GM12878 (cell line): ENCODE results near the gene ERO1A.

ENCODE experiments used
- CTCF ChIP-seq, 3 experiments: IDR thresholded peaks in 2 of 3; conservative IDR thresholded peaks in 1 of 3; 2 replicates each; pipeline ENCODE4 v1.5.1; 2011; ENCODE audit warnings: low read depth in 3 of 3, low read length in 3 of 3, mild to moderate bottlenecking in 3 of 3, control low read depth in 2 of 3, moderate library complexity in 2 of 3, inconsistent platforms in 1 of 3, mixed read lengths in 1 of 3; ENCODE audit not compliant: control insufficient read depth in 2 of 3, insufficient read depth in 1 of 3; ENCODE audit errors: extremely low read depth in 1 of 3
- KAT2A ChIP-seq: conservative IDR thresholded peaks from 2 replicates; pipeline ENCODE4 v1.6.1; 2011; ENCODE audit warnings: low read depth, low read length; ENCODE audit not compliant: control insufficient read depth
- PKNOX1 ChIP-seq: fragments of 450-650 bp; IDR thresholded peaks from 2 replicates; pipeline ENCODE4 v1.6.1; 2016; ENCODE audit warnings: mild to moderate bottlenecking
- TAF1 ChIP-seq: IDR thresholded peaks from 2 replicates; pipeline ENCODE4 v1.6.1; 2011; ENCODE audit warnings: mild to moderate bottlenecking, low read depth, low read length, borderline replicate concordance
- USF2 ChIP-seq: IDR thresholded peaks from 2 replicates; pipeline ENCODE4 v1.6.1; 2011; ENCODE audit warnings: low read depth, low read length, improper control_type of control experiment, borderline replicate concordance

GRCh38 chr14:52596320-52596719 lies 99.0 kb downstream of the ERO1A start:
- TF ChIP-seq CTCF (IDR thresholded peaks at IDR 0.05 in 2 of 3, conservative IDR thresholded peaks at IDR 0.05 in 1 of 3; ENCODE audit: control insufficient read depth in 2 of 3, extremely low read depth in 1 of 3, insufficient read depth in 1 of 3, low read depth in 3 of 3, low read length in 3 of 3) = no peak
- TF ChIP-seq TAF1 = no peak
- no peak for TF ChIP-seq PKNOX1
- no peak for TF ChIP-seq USF2
- TF ChIP-seq KAT2A = no peak
